ENCODE measurements around the gene PSMD12.
"Not testable (repeated sequence)": the region's sequence is repeated elsewhere in the genome, so short reads cannot be mapped to it uniquely, and the experiment has no call there.

Gene PSMD12

GRCh38 chr17:67400193-67400592 lies 33.8 kb upstream of the PSMD12 start:
- H3K27me3 ChIP-seq (ENCODE audit: low read depth): no peaks in the 10 kb centered on the region
- H3K4me3 ChIP-seq: no peak overlapping the region
- DNase-seq (ENCODE audit: low spot score in 2 of 2): peak in 1 of 2 experiments; percentile 23
- H3K36me3 ChIP-seq (replicated peaks): no peaks in the 10 kb centered on the region
- in situ Hi-C loops (cut with MboI; ENCODE audit: low sequenced_read_pairs): no loop called here
- peaks cover 20% of the 10 kb centered on the region for H3K4me1 ChIP-seq
- H3K9me3 ChIP-seq: no peaks in the 10 kb centered on the region

GRCh38 chr17:67399676-67400075 lies 33.3 kb upstream of the PSMD12 start:
- Histone ChIP-seq H3K9me3 (no peaks in the 10 kb centered on the region), H3K4me1 (peaks cover 18% of the 10 kb centered on the region), H3K4me3 (no peak overlapping the region), H3K36me3 (replicated peaks) (no peaks in the 10 kb centered on the region), H3K27me3 (ENCODE audit: low read depth) (no peaks in the 10 kb centered on the region)
- in situ Hi-C loops (cut with MboI; ENCODE audit: low sequenced_read_pairs): no loop called here
- DNase-seq (ENCODE audit: low spot score in 2 of 2): no peak

- in situ Hi-C loops (cut with MboI; ENCODE audit: low sequenced_read_pairs): no loop called here
- no peaks in the 10 kb centered on the region for H3K36me3 ChIP-seq (replicated peaks)
- no peak overlapping the region for H3K4me3 ChIP-seq
- peaks cover 9% of the 10 kb centered on the region; the same call in 1 of the 2 replicates for H3K4me1 ChIP-seq
- no peaks in the 10 kb centered on the region for H3K27me3 ChIP-seq (ENCODE audit: low read depth)
- H3K9me3 ChIP-seq: no peaks in the 10 kb centered on the region
- DNase-seq (ENCODE audit: low spot score in 2 of 2): no peak
Observed at GRCh38 chr17:67393809-67394397, 27.5 kb upstream of the PSMD12 start.

- peaks cover 9% of the 10 kb centered on the region; the same call in 1 of the 2 replicates for H3K4me1 ChIP-seq
- no peaks in the 10 kb centered on the region for H3K9me3 ChIP-seq
- in situ Hi-C loops (cut with MboI; ENCODE audit: low sequenced_read_pairs): no loop called here
- DNase-seq (ENCODE audit: low spot score in 2 of 2): no peak
- no peak overlapping the region for H3K4me3 ChIP-seq
- H3K27me3 ChIP-seq (ENCODE audit: low read depth): no peaks in the 10 kb centered on the region
- H3K36me3 ChIP-seq (replicated peaks): no peaks in the 10 kb centered on the region
Observed at GRCh38 chr17:67392111-67392510, 25.7 kb upstream of the PSMD12 start.

GRCh38 chr17:67390646-67391361 lies 24.4 kb upstream of the PSMD12 start:
- H3K9me3 ChIP-seq: no peaks in the 10 kb centered on the region
- DNase-seq (ENCODE audit: low spot score in 2 of 2): no peak
- peaks cover 6% of the 10 kb centered on the region for H3K4me1 ChIP-seq
- H3K27me3 ChIP-seq (ENCODE audit: low read depth): no peaks in the 10 kb centered on the region
- H3K4me3 ChIP-seq: no peak overlapping the region
- no peaks in the 10 kb centered on the region for H3K36me3 ChIP-seq (replicated peaks)
- in situ Hi-C loops (cut with MboI; ENCODE audit: low sequenced_read_pairs): no loop called here

- in situ Hi-C loops (cut with MboI; ENCODE audit: low sequenced_read_pairs): no loop called here
- no peak overlapping the region for H3K4me3 ChIP-seq
- no peaks in the 10 kb centered on the region for H3K36me3 ChIP-seq (replicated peaks)
- no peak for DNase-seq (ENCODE audit: low spot score in 2 of 2)
- H3K9me3 ChIP-seq: no peaks in the 10 kb centered on the region
- no peaks in the 10 kb centered on the region for H3K27me3 ChIP-seq (ENCODE audit: low read depth)
- peaks cover 6% of the 10 kb centered on the region for H3K4me1 ChIP-seq
Observed at GRCh38 chr17:67390006-67390645, 23.7 kb upstream of the PSMD12 start.

GRCh38 chr17:67388986-67389385 lies 22.6 kb upstream of the PSMD12 start:
- Histone ChIP-seq H3K4me3 (no peak overlapping the region), H3K4me1 (peaks cover 6% of the 10 kb centered on the region), H3K9me3 (no peaks in the 10 kb centered on the region), H3K36me3 (replicated peaks) (no peaks in the 10 kb centered on the region), H3K27me3 (ENCODE audit: low read depth) (no peaks in the 10 kb centered on the region)
- in situ Hi-C loops (cut with MboI; ENCODE audit: low sequenced_read_pairs): no loop called here
- DNase-seq (ENCODE audit: low spot score in 2 of 2): no peak

GRCh38 chr17:67388536-67388935 lies 22.2 kb upstream of the PSMD12 start:
- H3K27me3 ChIP-seq (ENCODE audit: low read depth); in situ Hi-C loops (cut with MboI; ENCODE audit: low sequenced_read_pairs); H3K4me1 ChIP-seq; H3K9me3 ChIP-seq; DNase-seq (ENCODE audit: low spot score in 2 of 2); H3K36me3 ChIP-seq (replicated peaks); H3K4me3 ChIP-seq: not testable (repeated sequence)

GRCh38 chr17:67386965-67387551 lies 20.7 kb upstream of the PSMD12 start:
- in situ Hi-C loops (cut with MboI; ENCODE audit: low sequenced_read_pairs): no loop called here

GRCh38 chr17:67385122-67385988 lies 19.0 kb upstream of the PSMD12 start:
- in situ Hi-C loops (cut with MboI; ENCODE audit: low sequenced_read_pairs): no loop called here
- Histone ChIP-seq H3K36me3 (replicated peaks) (no peaks in the 10 kb centered on the region), H3K9me3 (no peaks in the 10 kb centered on the region), H3K27me3 (ENCODE audit: low read depth) (no peaks in the 10 kb centered on the region), H3K4me1 (no peaks in the 10 kb centered on the region; the same call in 1 of the 2 replicates), H3K4me3 (no peak overlapping the region)
- DNase-seq (ENCODE audit: low spot score in 2 of 2): no peak

More at GRCh38 chr17:67386965-67387551, 20.7 kb upstream of the PSMD12 start:
- Histone ChIP-seq H3K36me3 (replicated peaks) (no peaks in the 10 kb centered on the region), H3K4me1 (peaks cover 6% of the 10 kb centered on the region), H3K4me3 (no peak overlapping the region), H3K27me3 (ENCODE audit: low read depth) (no peaks in the 10 kb centered on the region), H3K9me3 (no peaks in the 10 kb centered on the region)
- peak; percentile 57 to 84 for DNase-seq (ENCODE audit: low spot score in 2 of 2)

- in situ Hi-C loops (cut with MboI; ENCODE audit: low sequenced_read_pairs): no loop called here
- no peaks in the 10 kb centered on the region for H3K36me3 ChIP-seq (replicated peaks)
- no peaks in the 10 kb centered on the region; the same call in 1 of the 2 replicates for H3K9me3 ChIP-seq
- H3K27me3 ChIP-seq (ENCODE audit: low read depth): no peaks in the 10 kb centered on the region
- no peak for DNase-seq (ENCODE audit: low spot score in 2 of 2)
- peaks cover 6% of the 10 kb centered on the region for H3K4me1 ChIP-seq
- no peak overlapping the region for H3K4me3 ChIP-seq
Observed at GRCh38 chr17:67381929-67382257, 15.5 kb upstream of the PSMD12 start.

GRCh38 chr17:67379251-67379630 lies 12.9 kb upstream of the PSMD12 start:
- DNase-seq (ENCODE audit: low spot score in 2 of 2): no peak
- H3K36me3 ChIP-seq (replicated peaks): no peaks in the 10 kb centered on the region
- in situ Hi-C loops (cut with MboI; ENCODE audit: low sequenced_read_pairs): loop anchor here (5.0 to 10.0 kb wide), 3 partner anchors 96 to 318 kb away; no protein-coding TSS in a partner anchor
- no peaks in the 10 kb centered on the region; the same call in 1 of the 2 replicates for H3K9me3 ChIP-seq
- H3K4me3 ChIP-seq: peak overlapping the region; percentile 72
- H3K4me1 ChIP-seq: peaks cover 20% of the 10 kb centered on the region
- H3K27me3 ChIP-seq (ENCODE audit: low read depth): no peaks in the 10 kb centered on the region

Measured in HAP-1 (cell line).